GM21786 (cell line): Measurements from ENCODE around the gene PPP1R12B.
"Not testable (repeated sequence)": the region's sequence is repeated elsewhere in the genome, so short reads cannot be mapped to it uniquely, and the experiment has no call there.

Experiments used
- ATAC-seq: cut with Tn5 transposase; IDR thresholded peaks from one replicate; pipeline ENCODE4 v1.9.1; 2021; ENCODE audit not compliant: unreplicated experiment

The PPP1R12B gene

DNA sequence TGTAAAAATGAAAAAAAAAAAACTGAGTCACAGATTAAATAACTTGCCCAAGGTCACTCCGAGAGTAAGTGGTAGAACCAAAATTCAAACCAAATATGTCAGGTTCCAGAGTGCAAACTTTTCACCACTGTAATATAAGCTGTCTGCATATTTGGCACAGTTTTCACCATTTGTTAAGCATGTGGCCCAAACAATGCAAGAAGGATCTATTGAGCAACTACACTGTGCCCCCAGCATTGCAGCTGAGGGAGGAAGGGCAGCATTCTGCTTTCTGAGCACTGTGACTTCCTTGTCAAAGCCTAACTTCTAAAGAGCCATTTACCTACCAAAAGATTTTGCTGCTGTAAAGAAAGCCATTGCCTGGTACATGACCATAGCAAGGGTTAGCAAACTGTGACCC is 228.3 kb downstream of the PPP1R12B start:
- ATAC-seq: no peak

DNA sequence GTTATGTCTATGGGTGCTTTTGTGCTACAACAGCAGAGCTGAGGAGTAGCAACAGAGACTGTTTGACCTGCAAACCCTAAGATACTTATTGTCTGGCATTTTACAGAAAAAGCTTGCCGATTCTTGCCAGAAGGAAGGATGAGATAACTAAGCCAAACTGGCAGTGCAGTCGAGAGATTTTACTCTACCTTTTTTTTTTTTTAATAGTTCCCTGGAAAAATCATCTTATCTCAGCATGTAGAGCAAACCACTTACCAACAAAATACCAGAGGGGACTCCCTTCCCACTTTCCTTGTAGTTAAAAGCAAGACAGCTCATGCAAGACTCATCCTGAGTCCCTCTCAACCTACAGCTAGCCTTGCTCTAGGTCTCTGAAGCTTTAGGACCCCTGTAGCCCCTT is 228.9 kb downstream of the PPP1R12B start:
- no peak for ATAC-seq

- ATAC-seq: no peak
These were observed 229.6 kb downstream of the PPP1R12B start for GRCh38 chr1:202578001-202578504.

DNA sequence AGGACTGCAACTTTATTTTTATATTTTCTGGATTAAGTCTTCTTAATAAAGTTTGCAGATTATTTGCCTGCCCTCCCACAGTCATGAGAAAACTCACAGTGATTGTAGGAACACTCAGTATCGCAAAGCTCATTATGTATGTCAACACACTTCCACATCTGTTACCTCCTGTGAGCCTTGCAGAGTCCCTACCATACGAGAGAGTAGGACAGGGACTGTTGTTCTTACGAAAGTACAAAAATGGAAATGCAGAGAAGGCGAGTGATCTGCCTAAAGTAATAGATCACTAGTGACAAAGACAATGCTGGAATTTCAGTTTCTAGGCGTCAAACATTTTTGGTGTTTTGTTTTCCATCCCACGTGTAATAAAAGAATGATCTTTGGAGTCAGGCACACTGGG is 230.1 kb downstream of the PPP1R12B start:
- no peak for ATAC-seq

DNA sequence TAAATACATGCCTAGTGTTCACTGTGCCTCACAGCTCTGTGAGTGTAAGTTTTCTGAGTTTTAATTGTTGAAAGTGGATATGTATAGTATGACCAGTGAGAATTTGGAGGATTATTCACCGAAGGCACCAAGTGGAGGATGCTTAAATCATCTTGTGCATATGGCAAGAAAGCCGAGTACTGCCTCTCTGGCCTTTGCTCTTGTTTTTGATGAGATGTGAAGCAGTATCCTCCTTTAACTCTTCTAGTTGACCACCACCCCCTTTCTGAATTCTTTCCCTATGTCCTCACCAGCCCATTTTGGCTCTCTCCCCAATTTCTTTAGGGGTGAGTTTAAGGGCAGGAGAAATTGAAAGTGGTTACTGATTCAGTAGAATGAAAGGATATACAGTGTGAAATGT is 231.3 kb downstream of the PPP1R12B start:
- ATAC-seq: no peak

GRCh38 chr1:202580619-202581018 is 232.1 kb downstream of the PPP1R12B start:
- no peak for ATAC-seq

DNA sequence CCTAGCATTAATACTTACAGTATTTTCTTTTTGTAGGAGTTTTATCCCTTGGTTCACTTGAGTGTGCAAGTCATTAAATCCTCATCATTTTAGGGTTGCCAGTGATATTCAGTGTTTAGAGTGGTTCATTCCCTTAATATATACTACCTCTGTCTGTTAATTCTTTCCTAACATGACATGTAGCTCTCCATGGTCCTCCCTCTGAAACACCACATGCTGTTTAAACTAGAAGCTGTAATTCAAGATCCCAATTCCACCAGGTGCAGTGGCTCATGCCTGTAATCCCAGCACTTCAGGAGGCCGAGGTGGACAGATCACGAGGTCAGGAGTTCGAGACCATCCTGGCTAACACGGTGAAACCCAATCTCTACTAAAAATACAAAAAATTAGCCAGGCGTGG is 233.9 kb downstream of the PPP1R12B start:
- ATAC-seq: not testable (repeated sequence)

- ATAC-seq: no peak
These were observed 236.4 kb downstream of the PPP1R12B start for GRCh38 chr1:202584707-202585589.

DNA sequence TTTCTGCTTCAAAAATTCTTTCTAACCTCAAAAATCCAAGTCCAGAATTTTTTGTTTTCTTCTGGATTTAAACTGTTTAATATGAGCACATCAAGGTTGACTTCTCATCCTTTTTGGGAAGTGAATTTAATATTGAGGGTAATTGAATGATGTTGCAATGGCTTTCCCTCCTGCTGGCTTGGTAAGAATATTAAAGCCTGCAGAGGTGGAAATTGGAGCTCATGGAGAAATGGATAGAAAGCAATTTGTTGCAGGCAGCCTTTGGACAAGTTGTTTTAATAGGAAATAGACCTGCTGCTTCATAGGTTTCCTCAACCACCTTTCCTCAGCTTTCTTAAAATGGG is 237.1 kb downstream of the PPP1R12B start:
- ATAC-seq: no peak

DNA sequence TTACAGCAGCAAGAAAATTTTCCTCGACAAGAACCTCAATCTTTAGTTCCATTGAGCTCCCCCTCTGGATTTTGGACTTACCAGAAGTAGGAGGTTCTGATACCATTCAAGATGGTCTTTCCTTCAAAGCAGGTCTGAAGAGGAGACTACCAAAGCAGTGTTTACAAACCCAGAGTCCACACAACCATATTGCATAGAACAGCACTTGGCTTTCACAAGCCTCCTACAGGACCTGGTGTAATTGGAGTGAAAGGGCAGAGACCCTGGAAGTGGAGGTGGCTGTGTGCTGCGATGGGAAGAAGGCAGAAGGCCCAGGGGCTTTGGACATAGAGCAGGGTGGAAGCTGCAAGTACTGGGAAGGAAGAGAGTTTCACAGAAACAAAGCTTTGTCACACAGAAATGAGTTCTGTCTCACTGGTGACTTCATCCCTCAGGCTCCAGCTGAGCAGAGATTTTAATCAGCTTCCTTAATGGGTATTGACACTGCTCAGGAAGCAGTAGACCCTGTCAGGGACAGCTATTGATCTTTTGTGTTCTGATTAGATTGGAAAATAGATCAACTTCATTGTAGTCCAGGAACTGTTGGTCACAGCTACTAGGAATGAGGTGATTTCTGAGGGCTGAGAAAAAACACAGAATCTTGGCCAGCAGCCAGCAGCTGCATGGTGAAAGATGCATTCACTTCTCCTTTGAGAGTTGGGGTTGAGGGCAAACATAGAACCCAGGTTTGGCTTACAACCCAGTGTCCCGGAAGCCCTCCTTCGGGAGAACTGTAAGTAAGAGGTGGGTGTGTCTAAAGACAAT is 237.7 kb downstream of the PPP1R12B start:
- ATAC-seq: no peak

GRCh38 chr1:202586871-202587270 is 238.4 kb downstream of the PPP1R12B start:
- no peak for ATAC-seq

GRCh38 chr1:202587859-202588485 is 239.5 kb downstream of the PPP1R12B start:
- ATAC-seq: no peak

GRCh38 chr1:202588503-202589189 is 240.1 kb downstream of the PPP1R12B start:
- no peak for ATAC-seq

GRCh38 chr1:202589190-202589930 is 240.9 kb downstream of the PPP1R12B start:
- ATAC-seq: no peak

- no peak for ATAC-seq
These were observed 241.6 kb downstream of the PPP1R12B start for GRCh38 chr1:202590126-202590525.

GRCh38 chr1:202590975-202591411 is 242.5 kb downstream of the PPP1R12B start:
- no peak for ATAC-seq

GRCh38 chr1:202591515-202591914 is 243.0 kb downstream of the PPP1R12B start:
- no peak for ATAC-seq

GRCh38 chr1:202592146-202592545 is 243.6 kb downstream of the PPP1R12B start:
- ATAC-seq: no peak

- no peak for ATAC-seq
These were observed 245.3 kb downstream of the PPP1R12B start for GRCh38 chr1:202593845-202594244.

- no peak for ATAC-seq
These were observed 248.1 kb downstream of the PPP1R12B start for GRCh38 chr1:202596638-202597037.
